ENCODE measurements around the gene AGO4.

GRCh38 chr1:35883635-35884101 lies 75.9 kb downstream of the AGO4 start:
- TF ChIP-seq CTCF (IDR thresholded peaks at IDR 0.05; ENCODE audit: low read length) (no peak), EZH2phosphoT487 (IDR thresholded peaks at IDR 0.05; ENCODE audit: low read length) (no peak)
